ENCODE measurements around the gene PRKAR1B.
A peak's percentile ranks its signal among the peaks of the same experiment; 100 is the strongest.

Gene PRKAR1B

DNA sequence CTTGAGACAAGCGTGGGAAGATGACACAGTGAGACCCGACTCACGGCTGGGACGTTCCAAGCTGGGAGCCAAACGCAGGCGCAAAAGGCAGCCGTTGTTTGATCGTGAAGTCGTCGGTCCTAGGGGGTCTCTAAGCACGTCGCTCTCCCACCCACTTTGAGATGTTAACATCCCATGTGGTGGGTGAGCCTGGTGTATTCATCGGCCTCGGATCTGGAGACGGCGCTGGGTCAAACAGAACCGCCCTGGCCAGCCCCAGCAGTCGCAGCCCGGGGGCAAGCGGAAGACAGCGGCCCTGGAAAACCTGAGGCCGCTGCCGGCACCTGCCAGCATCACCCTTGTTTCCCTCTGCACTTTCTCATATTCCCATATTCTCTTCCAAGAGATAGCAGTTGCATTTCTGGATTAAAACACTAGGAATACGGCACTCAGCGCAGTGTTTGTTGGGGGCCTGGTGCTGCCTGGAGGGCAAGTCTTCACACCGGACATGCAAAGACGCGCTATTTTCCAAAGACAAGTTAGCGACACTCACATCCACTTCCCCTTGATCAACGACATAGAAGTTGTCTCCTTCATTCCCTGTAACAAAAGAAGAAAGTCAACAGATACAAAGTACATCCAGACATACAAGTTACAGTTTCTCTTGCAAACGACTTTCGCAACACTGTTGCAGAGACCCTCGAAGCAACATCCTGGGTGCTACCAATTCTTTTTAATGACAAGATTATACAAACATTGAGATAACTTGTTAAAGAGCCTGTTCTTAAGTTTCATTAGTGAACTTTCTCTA is 121.2 kb downstream of the PRKAR1B start:
- DNase-seq: no peak

- no peak for DNase-seq
Observed at GRCh38 chr7:604884-605531, 122.1 kb downstream of the PRKAR1B start.

GRCh38 chr7:604001-604883 is 122.8 kb downstream of the PRKAR1B start:
- peak in 23 of 56 donors; percentile 9 to 62 (median 37) for DNase-seq

DNA sequence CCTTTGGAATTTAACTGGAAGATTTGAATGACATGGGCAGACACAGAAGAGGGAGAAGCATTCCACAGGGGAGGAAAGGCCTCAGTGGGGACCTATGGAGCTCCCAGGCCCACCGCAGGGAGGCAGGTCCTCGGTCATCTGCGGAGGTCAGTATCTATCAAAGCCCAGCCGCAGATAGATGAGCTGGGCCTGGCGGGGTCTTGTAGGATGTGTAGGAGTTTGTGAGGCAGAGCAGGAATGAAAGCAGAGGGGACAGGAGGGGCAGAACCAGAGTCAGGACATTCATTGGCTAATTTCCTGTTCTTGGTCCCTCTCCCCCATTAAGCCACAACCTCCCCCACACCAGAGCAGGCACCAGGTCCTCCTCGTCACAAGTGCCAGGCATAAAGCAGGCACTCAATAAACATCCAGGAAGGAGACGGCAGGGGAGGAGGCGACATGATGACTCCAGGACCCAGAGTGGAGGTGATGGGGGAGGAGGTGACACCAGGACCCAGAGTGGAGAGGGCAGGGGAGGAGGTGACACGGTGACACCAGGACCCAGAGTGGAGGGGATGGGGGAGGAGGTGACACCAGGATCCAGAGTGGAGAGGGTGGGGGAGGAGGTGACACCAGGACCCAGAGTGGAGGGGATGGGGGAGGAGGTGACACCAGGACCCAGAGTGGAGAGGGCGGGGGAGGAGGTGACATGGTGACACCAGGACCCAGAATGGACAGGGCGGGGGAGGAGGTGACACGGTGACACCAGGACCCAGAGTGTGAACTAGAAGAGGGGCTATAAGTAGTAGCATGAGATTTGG is 123.7 kb downstream of the PRKAR1B start:
- no peak for DNase-seq

- DNase-seq: no peak
Observed at GRCh38 chr7:602341-603141, 124.5 kb downstream of the PRKAR1B start.

DNA sequence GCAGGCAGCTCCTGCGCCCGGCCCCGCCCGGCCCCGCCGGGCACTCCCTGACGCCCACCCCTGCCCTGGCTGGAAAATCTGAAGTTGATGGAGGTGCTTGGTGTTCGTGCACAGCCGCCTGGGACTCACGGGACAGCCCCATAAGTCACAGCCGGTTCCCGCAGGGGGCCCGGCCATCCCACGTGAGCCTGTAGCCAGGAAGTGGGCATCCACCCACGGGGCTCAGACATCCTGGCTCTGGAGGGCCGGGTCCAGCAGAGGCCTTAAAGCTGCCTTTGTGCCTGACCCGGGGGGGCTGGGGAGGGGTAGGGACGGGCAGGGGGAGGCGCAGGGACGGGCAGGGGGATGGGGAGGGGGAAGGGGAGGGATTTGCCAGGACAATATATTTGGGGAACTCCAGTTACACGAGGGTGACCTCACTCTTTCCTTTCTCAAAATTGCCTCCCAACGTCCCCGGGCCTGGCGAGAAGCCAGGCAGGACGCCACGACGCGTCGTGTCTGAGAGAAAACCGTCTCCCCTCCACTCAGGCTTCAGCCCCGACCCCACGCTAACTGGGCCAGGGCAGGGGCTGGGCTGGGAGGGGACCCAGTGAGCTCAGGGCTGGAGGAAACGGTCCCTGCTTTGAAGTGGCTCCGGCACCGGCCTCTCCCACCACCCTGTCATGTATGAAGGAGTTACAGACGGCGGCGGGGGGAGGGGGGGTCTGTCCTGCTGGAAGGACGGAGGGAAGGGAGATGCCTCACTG is 125.3 kb downstream of the PRKAR1B start:
- peak in 3 of 56 donors; percentile 42 to 60 (median 53) for DNase-seq

DNA sequence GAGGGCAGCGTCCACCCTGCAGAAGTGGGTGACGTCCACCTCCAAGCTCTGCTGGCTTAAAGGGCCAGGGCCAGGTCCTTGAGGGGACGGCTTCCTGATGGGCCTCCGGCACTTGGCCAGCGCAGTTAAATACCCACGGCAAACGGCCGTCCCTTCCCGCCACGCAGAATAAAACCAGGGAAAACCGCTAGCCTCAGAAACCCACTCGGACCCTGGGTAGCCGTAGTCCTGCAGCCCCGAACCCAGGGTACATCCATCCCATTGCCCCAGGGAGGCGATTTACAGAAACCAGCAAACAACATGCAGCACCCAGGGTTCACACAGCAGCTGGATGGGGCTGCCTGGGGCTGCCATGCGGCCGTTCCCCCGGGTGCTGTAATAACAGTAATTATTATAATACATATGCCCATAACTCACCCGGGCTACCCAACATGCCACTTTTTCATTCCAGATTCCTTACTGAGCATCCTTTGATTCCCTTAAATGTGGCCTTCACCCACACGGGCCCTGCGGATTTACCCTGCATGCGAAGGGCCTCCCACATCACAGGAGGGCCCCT is 126.0 kb downstream of the PRKAR1B start:
- no peak for DNase-seq

- no peak for DNase-seq
Observed at GRCh38 chr7:600149-601035, 126.7 kb downstream of the PRKAR1B start.

DNA sequence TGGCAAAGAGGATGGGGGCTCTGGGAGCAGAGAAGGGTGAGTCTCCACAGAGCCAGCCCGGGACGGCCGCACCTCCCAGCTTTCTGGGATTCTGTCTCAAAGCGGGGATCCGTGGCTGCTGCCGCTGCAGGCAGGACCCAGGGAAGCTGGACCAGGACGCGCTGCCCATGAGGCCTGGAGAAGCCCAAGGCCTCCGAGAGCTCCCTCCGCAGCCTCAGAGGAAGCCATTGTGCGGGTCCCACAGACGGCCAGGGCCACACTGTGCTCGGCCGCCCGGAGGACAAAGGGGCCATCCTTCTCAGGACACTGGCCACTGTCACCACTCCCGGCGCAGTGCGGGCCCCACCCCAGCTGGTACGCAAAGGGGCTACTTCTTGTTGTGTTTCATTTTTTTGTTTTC is 128.2 kb downstream of the PRKAR1B start:
- peak in 22 of 56 donors; percentile 17 to 65 (median 40) for DNase-seq

GRCh38 chr7:597348-598178 is 129.5 kb downstream of the PRKAR1B start:
- DNase-seq: peak in 2 of 56 donors; percentile 9 to 32

DNA sequence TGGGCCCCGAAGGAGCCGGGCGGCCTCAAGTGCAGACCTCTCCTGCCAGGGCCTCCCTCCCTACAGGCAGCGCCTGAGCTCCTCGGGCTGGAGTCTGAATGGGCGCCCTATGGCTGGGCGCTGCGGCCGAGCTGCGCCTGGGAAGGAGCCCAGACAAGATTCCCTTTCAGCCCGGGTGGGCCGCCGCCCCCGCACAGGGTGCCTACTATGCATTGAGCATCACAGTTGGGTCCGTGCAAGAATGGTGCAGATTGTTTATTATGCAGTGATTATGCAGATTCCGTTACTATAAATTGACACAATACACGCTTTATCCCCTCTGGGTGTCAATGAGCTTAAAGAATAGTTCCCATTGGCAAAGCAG is 130.3 kb downstream of the PRKAR1B start:
- peak in 48 of 56 donors; percentile 12 to 87 (median 60) for DNase-seq

DNA sequence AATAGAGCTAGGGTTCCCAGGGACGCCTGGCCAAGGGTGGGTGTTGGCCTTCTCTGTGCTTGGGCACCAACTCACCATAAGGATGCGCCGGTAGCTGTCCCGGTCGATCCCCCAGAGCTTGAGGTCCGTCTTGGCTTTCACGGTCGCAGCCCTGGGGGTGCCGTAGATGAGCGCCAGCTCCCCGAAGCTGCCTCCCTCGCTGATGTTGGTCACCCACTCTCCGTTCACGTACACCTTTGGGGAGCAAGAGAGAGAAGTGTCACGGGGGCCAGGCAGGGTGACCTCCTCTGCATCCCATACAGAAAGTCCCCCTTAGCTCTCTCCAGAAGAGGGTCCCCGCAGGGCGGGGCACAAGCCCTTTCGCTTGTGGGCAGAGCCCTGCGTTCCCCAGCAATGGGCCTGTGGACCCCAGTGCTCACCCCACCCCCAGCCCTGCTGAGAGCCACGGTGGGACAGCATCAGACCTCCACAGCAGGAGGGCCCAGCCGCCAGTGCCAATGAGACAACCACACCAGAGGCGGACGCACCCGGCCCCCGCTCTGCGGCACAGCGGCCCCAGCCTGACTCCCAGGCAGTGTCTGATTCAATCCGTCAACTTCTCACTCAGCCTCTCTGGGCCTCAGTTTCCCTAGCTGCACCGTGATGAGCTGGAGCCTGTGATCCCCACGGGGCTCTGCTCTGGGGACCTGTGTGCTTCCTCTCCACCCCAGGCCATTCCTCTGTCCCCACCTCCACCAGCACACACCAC is 130.8 kb downstream of the PRKAR1B start:
- no peak for DNase-seq

GRCh38 chr7:595621-596010 is 131.5 kb downstream of the PRKAR1B start:
- no peak for DNase-seq

DNA sequence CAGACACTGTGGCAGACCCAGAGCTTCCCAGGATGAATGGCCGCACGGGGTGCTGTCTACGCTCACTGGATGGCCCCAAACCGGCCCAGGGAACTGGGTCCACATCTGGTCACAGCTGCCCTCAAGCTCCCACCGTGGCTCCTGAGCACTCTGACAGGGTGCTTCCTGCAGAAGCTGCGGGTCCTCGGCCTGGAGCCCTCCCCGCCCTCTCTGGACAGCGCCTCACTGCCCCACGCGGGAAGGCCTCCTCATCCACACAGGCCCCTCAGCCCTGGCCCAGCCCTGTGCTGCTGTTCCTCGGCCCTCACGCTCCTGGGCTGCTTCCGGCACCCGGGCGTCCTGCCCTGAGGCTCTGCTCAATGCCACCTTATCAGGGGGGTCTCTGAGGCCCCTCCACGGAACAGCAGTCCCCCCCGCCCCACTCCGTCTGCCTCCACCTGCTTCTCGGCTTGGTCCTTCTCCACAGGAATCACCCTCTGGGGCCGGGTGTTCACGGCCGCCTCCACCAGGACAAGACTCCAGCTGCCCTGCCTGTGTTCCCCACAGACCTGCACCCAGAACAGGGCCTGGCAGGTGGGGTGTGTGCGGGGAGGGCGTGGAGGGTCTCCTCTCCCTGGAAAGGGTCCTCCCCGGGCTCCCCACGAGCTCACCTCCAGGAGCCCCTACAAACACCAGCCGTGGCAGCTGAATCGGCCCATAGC is 132.0 kb downstream of the PRKAR1B start:
- DNase-seq: no peak

DNA sequence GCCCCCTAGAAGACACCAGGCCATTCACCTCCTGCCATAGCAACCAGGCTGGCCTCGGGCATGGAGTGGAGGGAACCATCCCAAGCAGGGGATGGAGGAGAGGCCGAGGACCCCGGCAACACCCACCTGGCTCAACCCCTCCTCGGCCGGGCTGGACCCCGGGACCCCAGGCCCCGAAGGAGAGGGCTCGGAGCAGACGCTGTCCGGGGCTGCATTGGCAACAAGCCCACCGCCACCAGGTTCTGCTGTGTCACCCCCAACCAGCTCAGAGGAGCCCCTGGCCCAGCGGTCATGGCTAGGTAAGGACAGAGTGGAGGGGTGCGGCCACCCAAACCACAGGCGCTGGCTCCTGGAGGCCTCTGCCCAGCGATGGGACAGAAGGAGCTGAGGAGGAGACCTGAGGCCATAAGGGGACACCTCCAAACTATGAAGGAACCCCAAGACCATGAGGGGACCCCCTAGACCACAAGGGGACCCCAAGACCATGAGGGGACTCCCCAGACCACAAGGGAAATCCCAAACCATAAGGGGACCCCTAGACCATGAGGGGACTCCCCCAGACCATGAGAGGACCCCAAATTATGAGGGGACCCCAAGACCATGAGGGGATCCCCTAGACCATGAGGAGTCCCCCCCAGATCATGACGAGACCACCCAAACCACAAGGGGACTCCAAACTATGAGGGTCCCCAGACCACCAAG is 132.7 kb downstream of the PRKAR1B start:
- no peak for DNase-seq

Measured in amygdala (tissue), 56 donors.